ENCODE results near the gene ZFAND4.

Gene ZFAND4

DNA sequence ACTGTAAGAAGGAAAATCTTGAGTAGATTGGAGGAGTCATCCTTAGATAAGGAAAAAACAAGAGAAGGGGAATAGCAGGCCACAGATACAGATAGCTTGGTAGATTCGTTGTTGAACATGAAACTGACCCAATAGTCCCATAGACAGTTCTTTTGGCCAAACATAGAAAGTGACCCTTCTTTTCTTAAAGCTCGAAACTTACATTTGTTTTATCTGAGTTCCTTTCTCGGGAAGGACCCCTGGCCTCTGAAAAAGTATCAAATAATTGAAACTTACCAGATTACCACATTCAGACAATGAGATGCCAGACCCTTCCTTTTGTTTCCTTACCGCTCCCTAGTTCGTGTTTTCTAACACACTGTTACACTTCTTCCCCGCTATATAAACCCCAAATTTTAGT lies 72.9 kb downstream of the ZFAND4 start:
- H3K4me3 ChIP-seq (ENCODE audit: low read length, poor library complexity, severe bottlenecking), result no peak overlapping the region
- H3F3A ChIP-seq (ENCODE audit: low read depth), result no peaks in the 10 kb centered on the region
- TF ChIP-seq EZH2phosphoT487 (IDR thresholded peaks at IDR 0.05; ENCODE audit: borderline replicate concordance), result no peak
- TF ChIP-seq CTCF (conservative IDR thresholded peaks at IDR 0.05; ENCODE audit: low read length), result no peak
- H3K4me2 ChIP-seq (ENCODE audit: low read depth, low read length, poor library complexity, severe bottlenecking), result no peak overlapping the region
- H3K9me2 ChIP-seq (replicated peaks; ENCODE audit: low read depth, low read length), result no peaks in the 10 kb centered on the region
- H3K9ac ChIP-seq (ENCODE audit: low read depth, low read length, poor library complexity, severe bottlenecking), result no peak overlapping the region
- no peaks in the 10 kb centered on the region for H3K9me3 ChIP-seq (ENCODE audit: insufficient read depth, low read depth, low read length)
- H3K36me3 ChIP-seq (ENCODE audit: insufficient read depth, low read length), result no peaks in the 10 kb centered on the region
- no peaks in the 10 kb centered on the region for H3K79me2 ChIP-seq (ENCODE audit: insufficient read depth, low read length)
- H3K4me1 ChIP-seq (ENCODE audit: insufficient read depth, low read length, poor library complexity, severe bottlenecking), result peaks cover 4% of the 10 kb centered on the region
- no peaks in the 10 kb centered on the region for H3K27me3 ChIP-seq (ENCODE audit: insufficient read depth, low read length, poor library complexity, severe bottlenecking)
- H4K20me1 ChIP-seq (ENCODE audit: insufficient read depth, low read length, poor library complexity, severe bottlenecking), result no peaks in the 10 kb centered on the region
- H2AFZ ChIP-seq (ENCODE audit: low read length), result no peak overlapping the region

GRCh38 chr10:45599021-45599603 lies 73.5 kb downstream of the ZFAND4 start:
- no peaks in the 10 kb centered on the region for H3K9me2 ChIP-seq (replicated peaks; ENCODE audit: low read depth, low read length)
- H3K27me3 ChIP-seq (ENCODE audit: insufficient read depth, low read length, poor library complexity, severe bottlenecking), result no peaks in the 10 kb centered on the region
- H3K9me3 ChIP-seq (ENCODE audit: insufficient read depth, low read depth, low read length), result no peaks in the 10 kb centered on the region
- no peak overlapping the region for H3K9ac ChIP-seq (ENCODE audit: low read depth, low read length, poor library complexity, severe bottlenecking)
- H4K20me1 ChIP-seq (ENCODE audit: insufficient read depth, low read length, poor library complexity, severe bottlenecking), result no peaks in the 10 kb centered on the region
- peaks cover 2% of the 10 kb centered on the region for H3K79me2 ChIP-seq (ENCODE audit: insufficient read depth, low read length)
- H2AFZ ChIP-seq (ENCODE audit: low read length), result no peak overlapping the region
- no peaks in the 10 kb centered on the region for H3K36me3 ChIP-seq (ENCODE audit: insufficient read depth, low read length)
- H3F3A ChIP-seq (ENCODE audit: low read depth), result no peaks in the 10 kb centered on the region
- H3K4me1 ChIP-seq (ENCODE audit: insufficient read depth, low read length, poor library complexity, severe bottlenecking), result peaks cover 4% of the 10 kb centered on the region
- no peak overlapping the region for H3K4me2 ChIP-seq (ENCODE audit: low read depth, low read length, poor library complexity, severe bottlenecking)
- H3K4me3 ChIP-seq (ENCODE audit: low read length, poor library complexity, severe bottlenecking), result no peak overlapping the region
- TF ChIP-seq CTCF (conservative IDR thresholded peaks at IDR 0.05; ENCODE audit: low read length) (no peak), EZH2phosphoT487 (IDR thresholded peaks at IDR 0.05; ENCODE audit: borderline replicate concordance) (no peak)

DNA sequence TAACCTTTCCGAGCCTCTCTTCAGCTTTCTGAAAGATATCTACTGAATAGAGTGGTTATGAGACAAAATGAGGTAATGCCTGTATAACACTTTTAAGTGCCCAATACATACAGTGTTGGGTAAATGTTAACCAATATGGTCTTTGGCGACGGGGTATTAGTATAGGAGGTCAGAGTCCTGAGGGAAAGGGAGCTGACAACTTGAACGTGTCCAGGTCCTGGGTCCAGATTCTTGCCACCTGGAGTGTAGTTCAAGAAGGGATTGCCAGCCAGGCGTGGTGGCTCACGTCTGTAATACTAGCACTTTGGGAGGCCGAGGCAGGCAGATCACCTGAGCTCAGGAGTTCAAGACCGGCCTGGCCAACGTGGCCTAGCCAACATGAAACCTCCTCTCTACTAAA lies 76.0 kb downstream of the ZFAND4 start:
- no peak overlapping the region for H3K4me3 ChIP-seq (ENCODE audit: low read length, poor library complexity, severe bottlenecking)
- peaks cover 20% of the 10 kb centered on the region for H3K79me2 ChIP-seq (ENCODE audit: insufficient read depth, low read length)
- peaks cover 23% of the 10 kb centered on the region for H3K4me1 ChIP-seq (ENCODE audit: insufficient read depth, low read length, poor library complexity, severe bottlenecking)
- H4K20me1 ChIP-seq (ENCODE audit: insufficient read depth, low read length, poor library complexity, severe bottlenecking), result no peaks in the 10 kb centered on the region
- no peaks in the 10 kb centered on the region for H3K27me3 ChIP-seq (ENCODE audit: insufficient read depth, low read length, poor library complexity, severe bottlenecking)
- TF ChIP-seq CTCF (conservative IDR thresholded peaks at IDR 0.05; ENCODE audit: low read length) (no peak), EZH2phosphoT487 (IDR thresholded peaks at IDR 0.05; ENCODE audit: borderline replicate concordance) (no peak)
- H3K36me3 ChIP-seq (ENCODE audit: insufficient read depth, low read length), result no peaks in the 10 kb centered on the region
- H3K4me2 ChIP-seq (ENCODE audit: low read depth, low read length, poor library complexity, severe bottlenecking), result no peak overlapping the region
- H3K9me3 ChIP-seq (ENCODE audit: insufficient read depth, low read depth, low read length), result no peaks in the 10 kb centered on the region
- H2AFZ ChIP-seq (ENCODE audit: low read length), result no peak overlapping the region
- no peaks in the 10 kb centered on the region for H3F3A ChIP-seq (ENCODE audit: low read depth)
- no peak overlapping the region for H3K9ac ChIP-seq (ENCODE audit: low read depth, low read length, poor library complexity, severe bottlenecking)
- H3K9me2 ChIP-seq (replicated peaks; ENCODE audit: low read depth, low read length), result no peaks in the 10 kb centered on the region

Measured in Loucy (cell line).